Hepatocyte (in vitro differentiated cells): ENCODE results near the gene KCTD13. TPM values are rescaled to one million over a fixed set of nuclear protein-coding genes. Genes with fewer than 3 reads are reported as not detected.

ENCODE experiments used
- DNase-seq: peaks from one replicate; pipeline ENCODE4 v3.0.0-alpha.2; 2016; ENCODE audit warnings: low spot score
- H2AFZ ChIP-seq: fragments of 200-600 bp; sonication (generic); 2 replicates; pipeline ENCODE4 v1.6.0; 2016; ENCODE audit warnings: antibody characterized with exemption, mild to moderate bottlenecking
- H3K27ac ChIP-seq: fragments of 200-600 bp; sonication (generic); 2 replicates; pipeline ENCODE4 v1.5.1; 2016; ENCODE audit warnings: mild to moderate bottlenecking
- H3K27me3 ChIP-seq: fragments of 200-600 bp; sonication (generic); 2 replicates; pipeline ENCODE4 v1.6.1; 2016
- H3K36me3 ChIP-seq: fragments of 200-600 bp; sonication (generic); replicated peaks from 2 replicates; pipeline ENCODE4 v1.5.1; 2016; ENCODE audit warnings: low read depth; ENCODE audit not compliant: insufficient read depth
- H3K4me1 ChIP-seq: fragments of 200-600 bp; sonication (generic); 2 replicates; pipeline ENCODE4 v1.5.1; 2016; ENCODE audit warnings: mild to moderate bottlenecking, moderate library complexity; ENCODE audit not compliant: insufficient read depth
- H3K4me2 ChIP-seq: fragments of 200-600 bp; sonication (generic); 2 replicates; pipeline ENCODE4 v1.6.0; 2016
- H3K4me3 ChIP-seq: fragments of 200-600 bp; sonication (generic); 2 replicates; pipeline ENCODE4 v1.5.1; 2016; ENCODE audit warnings: mild to moderate bottlenecking
- H3K79me2 ChIP-seq: fragments of 200-600 bp; sonication (generic); 2 replicates; pipeline ENCODE4 v1.6.0; 2017; ENCODE audit warnings: mild to moderate bottlenecking
- H3K9me2 ChIP-seq: fragments of 200-600 bp; sonication (generic); replicated peaks from 2 replicates; pipeline ENCODE4 v1.6.0; 2017; ENCODE audit warnings: mild to moderate bottlenecking; ENCODE audit not compliant: insufficient read depth
- H3K9me3 ChIP-seq: fragments of 200-600 bp; sonication (generic); 2 replicates; pipeline ENCODE4 v1.5.1; 2016; ENCODE audit warnings: low read depth, mild to moderate bottlenecking
- H4K20me1 ChIP-seq: fragments of 200-600 bp; sonication (generic); 2 replicates; pipeline ENCODE4 v1.6.0; 2016; ENCODE audit warnings: mild to moderate bottlenecking; ENCODE audit not compliant: insufficient read depth, poor library complexity, severe bottlenecking
- CTCF ChIP-seq: fragments of 200-600 bp; sonication (generic); IDR thresholded peaks from 2 replicates; pipeline ENCODE4 v1.5.1; 2016; ENCODE audit warnings: antibody characterized with exemption, mild to moderate bottlenecking; ENCODE audit not compliant: poor library complexity
- EZH2 ChIP-seq: fragments of 200-600 bp; sonication (generic); IDR thresholded peaks from 2 replicates; pipeline ENCODE4 v1.6.1; 2016; ENCODE audit warnings: antibody characterized with exemption, mild to moderate bottlenecking, borderline replicate concordance
- EZH2phosphoT487 ChIP-seq: fragments of 200-600 bp; sonication (generic); IDR thresholded peaks from one replicate; pipeline ENCODE4 v1.6.1; 2018; ENCODE audit warnings: antibody characterized with exemption, mild to moderate bottlenecking, low read depth, moderate library complexity; ENCODE audit not compliant: unreplicated experiment, severe bottlenecking
- WGBS: methylation state at CpG from one replicate; pipeline ENCODE4 v1.1.6; 2016; ENCODE audit warnings: low lambda C conversion rate; ENCODE audit errors: missing lambda C conversion rate; 5-methylcytosine and 5-hydroxymethylcytosine counted together
- polyA plus RNA-seq: library from polyadenylated mRNA; unstranded; fragments of >200 nt; fragmentation: Nextera tagmentation; extraction: Ambion mirVana; gene quantifications from 2 replicates; pipeline ENCODE4 v1.2.1, GENCODE V29; 2016
- total RNA-seq: library from RNA; depleted of rRNA; stranded (reverse); fragments of >200 nt; gene quantifications from 2 replicates; pipeline ENCODE4 v1.2.3, GENCODE V29; 2014

The KCTD13 gene
- total and polyA plus RNA-seq, 2 experiments from 2014 or later: 14.3 to 18.8 TPM

DNA sequence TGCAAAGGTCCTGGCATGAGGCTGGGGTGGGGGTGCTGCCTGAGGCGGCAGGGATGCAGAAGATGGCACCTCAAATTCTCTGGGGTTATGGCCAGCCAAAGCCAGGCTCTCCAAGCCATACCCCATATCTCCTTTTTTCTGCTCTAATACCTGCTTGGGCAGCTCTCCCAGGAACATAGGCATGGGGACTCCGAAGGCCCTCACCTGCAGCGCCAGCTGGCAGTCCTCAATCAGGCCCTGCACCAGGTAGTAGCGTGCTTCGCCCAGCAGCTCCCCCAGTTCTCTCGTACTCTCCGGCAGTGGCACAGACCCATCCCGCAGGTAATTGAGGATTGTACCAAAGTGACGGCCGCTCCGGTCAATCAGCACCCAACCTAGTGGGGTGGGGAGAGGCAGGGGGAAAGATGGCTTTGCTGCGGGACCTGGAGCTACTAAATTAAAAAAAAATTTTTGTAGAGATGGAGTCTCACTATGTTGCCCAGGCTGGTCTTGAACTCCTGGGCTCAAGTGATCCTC is 3.0 kb downstream of the KCTD13 start:
- Histone ChIP-seq H3K79me2 (peaks cover 41% of the 10 kb centered on the region), H3K9me3 (no peaks in the 10 kb centered on the region), H3K4me2 (no peak overlapping the region)

DNA sequence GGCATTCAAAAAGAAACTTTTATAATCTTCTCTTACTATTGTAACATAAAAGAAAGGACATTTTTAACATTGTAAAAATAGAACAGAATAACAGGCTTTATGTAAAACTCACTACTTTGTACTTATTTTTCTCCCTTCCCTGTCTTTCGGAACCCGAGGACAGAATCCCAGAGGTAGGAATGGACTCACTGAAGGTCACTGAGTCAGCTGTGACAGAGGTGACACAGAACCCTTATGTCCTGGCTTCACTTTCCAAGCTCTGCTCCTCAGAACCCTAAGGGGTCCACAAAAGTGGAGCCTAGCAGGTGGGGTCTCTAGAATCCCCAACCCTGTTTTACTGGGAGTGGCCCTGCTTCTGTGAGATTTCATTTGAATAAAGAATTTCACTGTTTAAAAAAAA is 3.7 kb downstream of the KCTD13 start:
- Histone ChIP-seq H4K20me1 (no peaks in the 10 kb centered on the region), H3K4me1 (peaks cover 12% of the 10 kb centered on the region), H3K4me2 (no peak overlapping the region), H3K9me2 (no peaks in the 10 kb centered on the region), H3K9me3 (no peaks in the 10 kb centered on the region), H3K36me3 (no peaks in the 10 kb centered on the region), H2AFZ (no peak overlapping the region), H3K4me3 (no peak overlapping the region), H3K27ac (no peak overlapping the region), H3K27me3 (no peaks in the 10 kb centered on the region), H3K79me2 (peaks cover 39% of the 10 kb centered on the region)
- TF ChIP-seq CTCF: no peak
- no peak for TF ChIP-seq EZH2
- no peak for TF ChIP-seq EZH2phosphoT487
- no peak for DNase-seq
- 100% methylated on average over 2 of the region's 2 CpGs for WGBS

More for the DNA sequence above, 3.0 kb downstream of the KCTD13 start:
- Histone ChIP-seq H3K9me2 (no peaks in the 10 kb centered on the region), H3K27ac (no peak overlapping the region), H3K4me3 (no peak overlapping the region), H3K36me3 (no peaks in the 10 kb centered on the region), H4K20me1 (no peaks in the 10 kb centered on the region), H2AFZ (no peak overlapping the region), H3K4me1 (peaks cover 13% of the 10 kb centered on the region), H3K27me3 (no peaks in the 10 kb centered on the region)
- no peak for DNase-seq
- no peak for TF ChIP-seq EZH2
- WGBS: 96% methylated on average over 12 of the region's 12 CpGs

DNA sequence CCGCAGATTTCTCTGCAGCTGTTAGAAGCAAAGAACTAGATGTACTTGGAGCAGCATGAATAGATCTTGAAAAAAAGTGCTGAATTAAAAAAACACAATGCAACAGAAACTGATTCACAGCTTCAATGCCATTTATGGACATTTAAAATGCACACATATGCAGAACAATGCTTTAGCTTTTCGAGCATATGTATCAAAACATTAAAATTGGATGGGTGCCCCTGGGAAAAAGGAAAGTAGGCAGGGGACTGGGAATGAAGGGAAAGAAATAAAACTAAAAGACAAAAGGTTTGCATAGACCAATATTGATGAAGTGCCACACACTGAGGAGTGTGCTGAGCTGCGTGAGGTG is 5.0 kb downstream of the KCTD13 start:
- Histone ChIP-seq H3K36me3 (no peaks in the 10 kb centered on the region), H3K79me2 (peaks cover 38% of the 10 kb centered on the region), H3K4me2 (no peak overlapping the region), H4K20me1 (no peaks in the 10 kb centered on the region), H3K9me2 (no peaks in the 10 kb centered on the region), H3K9me3 (no peaks in the 10 kb centered on the region), H3K27me3 (no peaks in the 10 kb centered on the region), H3K27ac (no peak overlapping the region), H2AFZ (no peak overlapping the region), H3K4me3 (no peak overlapping the region), H3K4me1 (peaks cover 6% of the 10 kb centered on the region)
- no peak for DNase-seq
- TF ChIP-seq EZH2phosphoT487: no peak
- 96% methylated on average over 3 of the region's 3 CpGs for WGBS

GRCh38 chr16:29920288-29921033 is 5.6 kb downstream of the KCTD13 start:
- Histone ChIP-seq H3K27me3 (no peaks in the 10 kb centered on the region), H3K9me3 (no peaks in the 10 kb centered on the region), H2AFZ (no peak overlapping the region), H3K4me2 (no peak overlapping the region), H3K27ac (no peak overlapping the region), H3K79me2 (peaks cover 34% of the 10 kb centered on the region), H3K4me1 (peaks cover 6% of the 10 kb centered on the region), H3K9me2 (no peaks in the 10 kb centered on the region), H4K20me1 (no peaks in the 10 kb centered on the region), H3K36me3 (no peaks in the 10 kb centered on the region), H3K4me3 (no peak overlapping the region)
- 95% methylated on average over 6 of the region's 6 CpGs for WGBS
- no peak for DNase-seq
- TF ChIP-seq EZH2phosphoT487 (no peak), EZH2 (no peak), CTCF (no peak)
